GM12873 (cell line): ENCODE measurements around the gene PLOD2.

Experiments used
- CTCF ChIP-seq: IDR thresholded peaks from 2 replicates; pipeline ENCODE4 v1.5.1; 2012; ENCODE audit warnings: low read depth, mild to moderate bottlenecking, moderate library complexity, low read length, control low read depth; ENCODE audit not compliant: insufficient read depth; ENCODE audit errors: missing control alignments

Gene PLOD2

GRCh38 chr3:146100180-146100579 lies 60.8 kb downstream of the PLOD2 start:
- TF ChIP-seq CTCF = no peak

DNA sequence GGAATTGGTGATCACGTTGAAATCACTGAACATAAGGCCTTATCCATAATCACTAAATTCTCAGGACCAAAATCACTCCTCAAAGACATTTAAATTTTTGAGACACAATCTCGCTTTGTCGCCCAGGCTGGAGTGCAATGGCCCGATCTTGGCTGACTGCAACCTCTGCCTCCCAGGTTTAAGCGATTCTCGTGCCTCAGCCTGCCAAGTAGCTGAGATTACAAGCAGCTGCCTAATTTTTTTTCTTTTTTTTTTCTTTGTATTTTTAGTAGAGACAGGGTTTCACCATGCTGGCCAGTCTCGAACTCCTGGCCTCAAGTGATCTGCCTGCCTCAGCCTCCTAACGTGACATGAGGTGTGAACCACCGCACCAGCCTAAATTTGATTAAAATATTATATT lies 61.7 kb downstream of the PLOD2 start:
- no peak for TF ChIP-seq CTCF

DNA sequence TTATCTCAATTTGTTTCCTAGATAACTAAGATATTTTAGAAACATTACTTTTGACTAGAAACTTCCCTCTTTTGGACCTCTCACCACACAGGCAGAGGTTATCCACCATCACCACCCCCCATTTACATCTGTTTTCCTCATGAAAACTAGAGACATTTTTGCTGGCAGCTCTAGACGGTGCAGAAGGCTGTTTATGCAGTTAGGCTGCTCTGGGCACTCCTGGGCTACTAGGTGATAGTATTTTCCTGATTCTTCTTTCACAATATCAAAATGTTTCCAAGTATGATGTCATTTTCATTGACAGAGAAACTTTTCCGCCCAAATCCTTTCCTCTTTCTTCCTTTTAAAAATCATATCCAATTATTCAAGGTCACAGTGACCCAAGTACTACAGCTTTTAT lies 67.1 kb downstream of the PLOD2 start:
- no peak for TF ChIP-seq CTCF

- no peak for TF ChIP-seq CTCF
Measured at GRCh38 chr3:146092230-146092629, 68.8 kb downstream of the PLOD2 start.

DNA sequence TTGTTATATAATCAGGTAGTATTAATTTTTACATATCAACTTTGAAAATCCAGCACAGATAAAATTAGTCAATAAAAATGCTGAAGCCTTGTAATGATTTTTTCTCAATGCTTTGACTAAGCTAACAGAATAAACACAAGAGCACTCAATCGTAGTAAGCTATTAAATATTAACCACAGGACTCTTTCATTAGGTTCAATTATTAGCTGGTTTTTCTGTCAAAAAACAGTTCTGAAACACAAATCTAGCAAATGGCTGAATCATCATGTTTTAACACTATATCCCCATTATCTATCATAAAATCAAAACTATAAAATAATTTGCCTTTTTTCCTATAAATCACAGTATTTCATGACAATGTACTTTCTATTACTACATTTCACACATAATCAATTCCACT lies 69.6 kb downstream of the PLOD2 start:
- TF ChIP-seq CTCF = no peak

DNA sequence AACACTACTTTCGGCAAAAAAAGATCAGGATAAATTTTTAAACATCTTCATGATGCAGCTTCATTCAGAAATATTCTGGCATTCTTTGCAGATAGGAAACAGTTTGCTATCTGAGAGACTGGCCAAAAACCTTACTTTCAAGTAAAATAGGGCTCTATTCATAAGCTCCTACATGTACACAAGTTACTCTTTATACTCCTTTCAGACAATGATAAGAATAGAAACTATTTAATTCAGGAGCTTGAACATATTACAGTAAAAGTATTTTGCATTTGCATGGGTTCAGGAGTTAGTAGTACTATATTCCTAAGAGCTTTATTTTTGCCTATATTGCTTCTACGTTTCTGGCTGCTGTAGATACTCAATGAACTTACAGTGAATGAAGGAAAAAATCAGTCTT lies 70.5 kb downstream of the PLOD2 start:
- no peak for TF ChIP-seq CTCF

DNA sequence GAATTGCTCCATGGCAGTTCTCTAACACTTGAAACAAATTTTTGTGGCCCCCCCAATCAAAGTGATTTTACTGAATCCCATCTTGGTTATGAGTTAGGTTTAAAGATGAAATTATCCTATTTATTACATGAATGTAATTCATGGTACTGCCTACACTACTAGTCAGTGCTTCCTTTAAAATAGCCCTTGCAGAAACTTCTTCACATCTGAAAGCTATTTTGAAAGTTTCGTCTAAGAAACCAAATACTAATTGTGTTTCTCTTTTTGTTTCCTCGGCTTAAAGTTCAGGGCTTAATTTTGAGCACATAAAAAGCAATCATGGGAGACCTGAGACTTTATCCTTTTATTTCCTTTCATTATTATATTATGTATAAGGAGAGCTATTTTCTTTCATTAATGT lies 72.1 kb downstream of the PLOD2 start:
- no peak for TF ChIP-seq CTCF

- no peak for TF ChIP-seq CTCF
Measured at GRCh38 chr3:146087116-146087515, 73.9 kb downstream of the PLOD2 start.
